Right lobe of liver (tissue), 6 donors: ENCODE measurements around the gene TMEM125. TPM values are rescaled to one million over a fixed set of nuclear protein-coding genes. Genes with fewer than 3 reads are reported as not detected.

Experiments used
- ATAC-seq, 4 donors: fragments of 200-7000 bp; cut with Tn5 transposase; one replicate each; pipeline ENCODE4 v1.9.1; 2020; ENCODE audit warnings: mild to moderate bottlenecking in 4 of 4, moderate library complexity in 4 of 4
- DNase-seq, 3 donors: peaks; one replicate each; pipeline ENCODE4 v3.0.0-alpha.2; 2020
- H3K27ac ChIP-seq, 3 donors: fragments of 200-600 bp; one replicate each; pipeline ENCODE4 v1.8.0; 2022
- H3K27me3 ChIP-seq, 2 donors: fragments of 200-600 bp; one replicate each; pipeline ENCODE4 v1.8.0; 2022
- H3K36me3 ChIP-seq, 4 donors: fragments of 200-600 bp; sonication (generic) in 1 of 4; one replicate each; pipeline versions ENCODE4 v1.5.1 to v1.8.0; 2017 to 2022; ENCODE audit warnings: control low read depth in 1 of 4
- H3K4me1 ChIP-seq, 4 donors: fragments of 200-600 bp; sonication (generic) in 1 of 4; one replicate each; pipeline versions ENCODE4 v1.5.1 to v1.8.0; 2017 to 2022; ENCODE audit warnings: control low read depth in 1 of 4
- H3K4me3 ChIP-seq, 3 donors: fragments of 200-600 bp; one replicate each; pipeline ENCODE4 v1.8.0; 2022
- H3K9me3 ChIP-seq, 4 donors: fragments of 200-600 bp; sonication (generic) in 1 of 4; one replicate each; pipeline versions ENCODE4 v1.5.1 to v1.8.0; 2017 to 2022; ENCODE audit warnings: control low read depth in 1 of 4
- POLR2A ChIP-seq: fragments of 450-650 bp; IDR thresholded peaks from one replicate; pipeline ENCODE4 v1.6.1; 2017; ENCODE audit warnings: antibody characterized with exemption, mild to moderate bottlenecking
- WGBS: methylation state at CpG from one replicate; pipeline ENCODE4 v1.1.6; 2018; ENCODE audit warnings: low coverage, low lambda C conversion rate; ENCODE audit not compliant: insufficient coverage; ENCODE audit errors: missing lambda C conversion rate; 5-methylcytosine and 5-hydroxymethylcytosine counted together
- intact Hi-C, 2 donors: fragments of 100-400 bp; cut with DNase I; formaldehyde crosslinking; loops; one replicate each; pipeline versions ENCODE4 v1.11.2 to v1.14.1; 2022
- long read RNA-seq: library from polyadenylated mRNA; unstranded; transcript quantifications from one replicate; pipeline ENCODE4 v2.0.0, GENCODE V29; 2019
- total RNA-seq, 6 experiments: library from RNA; depleted of rRNA in 2 of 6; stranded (reverse); fragments of >200 nt in 2 of 6; fragmentation: NEBNext Ultra II Directional in 3 of 6; extraction: Animal tissue kit (Norgen Biotek cat#: 25700) in 3 of 6; gene quantifications; one replicate each; pipeline versions ENCODE4 v1.1.0 to v1.2.4, GENCODE V29; 2016 to 2023
- TF ChIP-seq, protein P1 (sequence below), 4 donors: fragments of 200-600 bp in 3 of 4; fragments of 450-650 bp in 1 of 4; IDR thresholded peaks; one replicate each; pipeline versions ENCODE4 v1.5.1 to v1.8.0; 2016 to 2022; ENCODE audit warnings: antibody characterized with exemption in 4 of 4, mild to moderate bottlenecking in 2 of 4
- donor health status: DM: no; HTN: yes; CAD: no.
- donor health status: DM: no; HTN: no; CAD: no.
- donor health status: DM: no; HTN: no; CAD: no.
- donor health status: DM: no; HTN: yes; CAD: no.
- donor health status: DM: no; HTN: yes; CAD: no.

TMEM125 gene
- under 1 TPM in 2 of 6 experiments, not detected in 4; 0.21 to 0.27 TPM for total RNA-seq
- long read RNA-seq = 0 reads

DNA sequence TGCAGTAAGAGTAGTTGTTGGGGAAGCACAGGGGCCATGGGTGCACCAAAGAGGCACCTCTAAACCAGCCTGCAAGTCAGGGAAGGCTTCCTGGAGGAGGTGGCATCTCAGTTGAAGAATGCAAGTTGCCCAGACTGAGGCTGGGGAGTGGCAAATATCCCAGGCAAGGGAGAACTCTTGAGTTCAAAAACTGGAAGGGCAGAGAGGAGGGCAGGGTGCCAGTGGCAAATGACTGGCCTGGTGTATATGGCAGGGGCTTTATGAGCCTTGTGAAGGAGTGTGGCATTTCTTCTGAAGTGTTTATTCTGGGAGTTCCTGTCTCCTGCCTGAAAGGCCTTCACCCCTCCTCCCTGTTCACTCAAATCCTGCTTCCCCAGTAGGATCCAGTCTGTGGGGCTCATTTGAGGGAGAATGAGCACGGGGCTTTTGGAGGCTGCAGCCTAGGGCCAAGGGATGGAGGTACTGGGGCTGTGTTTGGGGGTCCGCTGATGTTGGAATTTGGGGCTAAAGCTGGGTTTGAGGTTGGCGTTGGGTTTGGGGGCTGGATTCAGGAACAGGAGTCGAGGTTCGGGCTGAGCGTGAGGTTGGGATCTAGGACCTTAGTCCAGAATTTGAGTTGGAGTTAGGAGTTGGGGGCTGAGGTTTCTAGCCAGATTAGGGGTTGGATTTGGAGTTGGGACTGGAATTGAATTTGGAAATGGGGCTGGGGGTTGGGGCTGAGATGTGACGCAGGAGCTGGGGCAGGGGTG lies at the start of gene TMEM125:
Gene TMEM125, plus strand, starts transcription at position 357 of the 749 bp plus-strand sequence. CDS start 2,740 bp downstream, outside the sequence.
- ATAC-seq (no peak), DNase-seq (peak; percentile 10 to 42 (median 35))
- Histone ChIP-seq H3K9me3 (no peaks in the 10 kb centered on the region), H3K4me3 (no peak within 1 kb of the TSS), H3K4me1 (peaks cover 0 to 34% (median 4%) of the 10 kb centered on the region in 4 donors), H3K27ac (no peak within 1 kb of the TSS), H3K36me3 (no peaks in the 10 kb centered on the region), H3K27me3 (no peaks in the 10 kb centered on the region)
- TF ChIP-seq POLR2A = no peak
- TF ChIP-seq, protein P1, sequence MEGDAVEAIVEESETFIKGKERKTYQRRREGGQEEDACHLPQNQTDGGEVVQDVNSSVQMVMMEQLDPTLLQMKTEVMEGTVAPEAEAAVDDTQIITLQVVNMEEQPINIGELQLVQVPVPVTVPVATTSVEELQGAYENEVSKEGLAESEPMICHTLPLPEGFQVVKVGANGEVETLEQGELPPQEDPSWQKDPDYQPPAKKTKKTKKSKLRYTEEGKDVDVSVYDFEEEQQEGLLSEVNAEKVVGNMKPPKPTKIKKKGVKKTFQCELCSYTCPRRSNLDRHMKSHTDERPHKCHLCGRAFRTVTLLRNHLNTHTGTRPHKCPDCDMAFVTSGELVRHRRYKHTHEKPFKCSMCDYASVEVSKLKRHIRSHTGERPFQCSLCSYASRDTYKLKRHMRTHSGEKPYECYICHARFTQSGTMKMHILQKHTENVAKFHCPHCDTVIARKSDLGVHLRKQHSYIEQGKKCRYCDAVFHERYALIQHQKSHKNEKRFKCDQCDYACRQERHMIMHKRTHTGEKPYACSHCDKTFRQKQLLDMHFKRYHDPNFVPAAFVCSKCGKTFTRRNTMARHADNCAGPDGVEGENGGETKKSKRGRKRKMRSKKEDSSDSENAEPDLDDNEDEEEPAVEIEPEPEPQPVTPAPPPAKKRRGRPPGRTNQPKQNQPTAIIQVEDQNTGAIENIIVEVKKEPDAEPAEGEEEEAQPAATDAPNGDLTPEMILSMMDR (IDR thresholded peaks at IDR 0.05) = no peak
- intact Hi-C loops = no loop called here
- 100% methylated on average over 7 of the region's 7 CpGs for WGBS

DNA sequence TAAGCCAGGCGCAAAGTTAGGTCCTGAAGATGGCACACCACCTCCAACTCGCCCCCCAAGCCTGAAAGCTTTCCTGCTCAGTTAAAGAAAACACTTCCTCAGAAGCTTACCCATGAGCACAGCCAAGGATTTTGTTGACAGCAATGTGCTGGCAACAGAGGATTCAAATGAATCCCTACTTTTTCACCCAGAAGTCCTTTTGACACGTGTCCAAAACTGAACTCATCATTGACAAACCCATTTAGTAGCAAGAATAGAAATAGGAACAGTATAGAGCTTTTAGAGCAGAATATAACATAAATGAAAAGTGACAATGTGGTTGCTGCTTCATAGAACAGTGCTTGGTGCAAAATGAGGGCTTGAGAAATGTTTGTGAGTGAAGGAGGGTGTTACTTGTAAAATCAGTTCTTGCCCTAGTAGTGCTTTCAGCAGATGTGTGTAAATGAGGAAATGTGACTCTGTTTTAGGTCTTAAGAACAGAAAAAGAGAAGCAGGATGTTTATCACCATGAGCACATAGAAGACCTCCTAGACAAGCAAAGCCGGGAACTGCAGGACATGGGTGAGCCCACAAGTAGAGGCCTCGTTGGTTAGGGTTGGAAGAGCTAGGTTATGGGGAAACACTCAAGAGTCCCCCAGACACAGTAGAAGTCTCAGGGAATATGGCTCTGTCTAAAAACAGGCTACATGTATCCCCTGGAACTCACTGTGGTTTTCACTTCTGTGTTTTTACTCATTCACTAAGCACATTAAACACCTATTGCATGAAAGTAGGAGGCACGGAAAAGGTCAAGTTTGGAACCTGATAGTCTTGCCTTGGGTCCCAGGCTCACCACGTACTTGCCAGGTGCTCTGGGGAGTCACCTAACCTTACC lies 48.6 kb upstream of the TMEM125 start:
- intact Hi-C loops = loop anchor here in 1 of 2 donors (10.0 kb wide), 1 partner anchor 184 kb away; no protein-coding TSS in a partner anchor
- ATAC-seq = peak in 2 of 4 donors; percentile 2 to 31
- WGBS = 64% methylated on average over 6 of the region's 7 CpGs
- H3K36me3 ChIP-seq = peaks cover 0 to 17% (median 0%) of the 10 kb centered on the region in 4 donors
- H3K4me3 ChIP-seq = no peak overlapping the region
- no peak for TF ChIP-seq POLR2A
- H3K27ac ChIP-seq = no peak overlapping the region
- no peaks in the 10 kb centered on the region for H3K27me3 ChIP-seq
- no peak for DNase-seq
- no peaks in the 10 kb centered on the region for H3K9me3 ChIP-seq
- peaks cover 0 to 14% (median 0%) of the 10 kb centered on the region in 4 donors for H3K4me1 ChIP-seq

DNA sequence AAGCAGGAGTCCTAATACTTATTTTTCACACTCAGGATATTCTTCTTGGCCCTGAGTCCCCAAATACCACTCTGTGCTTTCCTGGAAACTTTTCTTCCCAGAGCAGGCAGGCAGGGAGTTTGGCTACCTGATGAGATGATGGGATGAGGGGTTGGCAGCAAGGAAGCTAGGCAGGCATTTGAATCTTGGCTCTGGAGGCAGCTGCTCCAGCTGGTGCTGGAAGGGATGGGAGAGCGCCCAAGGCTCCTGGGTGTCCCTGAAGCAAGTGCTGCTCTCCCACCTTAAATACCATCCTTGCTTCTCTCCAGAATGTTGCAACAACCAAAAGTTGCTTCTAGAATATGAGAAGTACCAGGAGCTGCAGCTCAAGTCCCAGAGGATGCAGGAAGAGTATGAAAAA lies 48.0 kb upstream of the TMEM125 start:
- Histone ChIP-seq H3K36me3 (peaks cover 0 to 17% (median 0%) of the 10 kb centered on the region in 4 donors), H3K27ac (no peak overlapping the region), H3K4me3 (no peak overlapping the region), H3K4me1 (peaks cover 0 to 9% (median 0%) of the 10 kb centered on the region in 4 donors), H3K27me3 (no peaks in the 10 kb centered on the region), H3K9me3 (no peaks in the 10 kb centered on the region)
- WGBS = no CpG with 5 or more reads among the region's 1 CpG
- intact Hi-C loops = loop anchor here in 1 of 2 donors (10.0 kb wide), 1 partner anchor 183 kb away; no protein-coding TSS in a partner anchor
- DNase-seq = no peak
- no peak for TF ChIP-seq POLR2A
- TF ChIP-seq, protein P1 (IDR thresholded peaks at IDR 0.05) = no peak
- ATAC-seq = no peak

DNA sequence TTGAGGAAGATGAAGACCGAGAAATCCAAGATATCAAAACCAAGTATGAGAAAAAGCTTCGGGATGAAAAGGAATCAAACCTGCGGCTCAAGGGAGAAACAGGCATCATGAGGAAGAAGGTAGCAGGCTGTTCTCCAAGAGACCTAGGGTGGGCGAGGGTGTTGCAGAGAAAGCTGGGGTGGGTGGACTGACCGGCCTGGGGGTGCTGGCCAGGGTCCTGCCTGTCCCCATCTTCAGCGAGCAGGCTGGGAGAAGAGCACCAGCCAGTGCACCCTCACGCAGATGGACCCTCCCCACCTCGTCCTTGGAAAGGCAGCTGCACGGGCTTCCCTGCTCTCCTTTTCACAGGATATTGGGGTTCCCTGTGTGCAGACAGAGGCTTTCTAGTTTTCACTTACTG lies 46.9 kb upstream of the TMEM125 start:
- H3K36me3 ChIP-seq = peaks cover 0 to 17% (median 0%) of the 10 kb centered on the region in 4 donors
- peaks cover 0 to 6% (median 0%) of the 10 kb centered on the region in 4 donors for H3K4me1 ChIP-seq
- H3K27me3 ChIP-seq = no peaks in the 10 kb centered on the region
- TF ChIP-seq, protein P1 (IDR thresholded peaks at IDR 0.05) = no peak
- no peak for TF ChIP-seq POLR2A
- H3K4me3 ChIP-seq = no peak overlapping the region
- ATAC-seq = no peak
- intact Hi-C loops = loop anchor here in 1 of 2 donors (10.0 kb wide), 1 partner anchor 182 kb away; no protein-coding TSS in a partner anchor
- no peak overlapping the region for H3K27ac ChIP-seq
- no peak for DNase-seq
- WGBS = 83% methylated on average over 2 of the region's 9 CpGs
- no peaks in the 10 kb centered on the region for H3K9me3 ChIP-seq
